Measurements from ENCODE around the gene DPP4.

The DPP4 gene

DNA sequence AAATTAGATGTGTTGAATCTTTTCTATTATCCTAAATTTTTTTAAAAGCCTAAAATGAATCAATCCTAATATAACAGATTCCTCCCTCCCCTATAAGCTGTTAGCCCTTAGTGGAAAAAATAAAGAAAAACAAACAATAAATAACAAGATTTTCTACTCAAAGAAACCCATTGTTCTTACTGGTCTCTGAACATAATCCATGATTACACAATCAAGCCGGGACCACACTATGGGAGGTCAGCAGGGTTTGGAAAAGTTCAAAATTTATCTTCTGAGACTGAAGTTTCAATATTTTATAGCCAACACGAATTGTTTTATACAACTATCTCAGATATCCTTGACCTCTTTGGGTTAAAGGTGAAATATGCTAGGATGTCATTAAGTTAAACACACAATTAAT, 57.9 kb downstream of the DPP4 start:
- no peak overlapping the region for H3K27ac ChIP-seq (ENCODE audit: low read length)
- H3K79me2 ChIP-seq (ENCODE audit: low read length), result no peaks in the 10 kb centered on the region
- no peaks in the 10 kb centered on the region for H3K36me3 ChIP-seq (replicated peaks; ENCODE audit: insufficient read depth, low read length)
- no peak for DNase-seq
- H3K4me1 ChIP-seq (ENCODE audit: low read length), result no peaks in the 10 kb centered on the region; the same call in 1 of the 2 replicates
- H3K4me3 ChIP-seq (ENCODE audit: low read length), result no peak overlapping the region
- H3K9ac ChIP-seq (ENCODE audit: low read length), result no peak overlapping the region
- no peaks in the 10 kb centered on the region for H3K9me3 ChIP-seq (replicated peaks; ENCODE audit: insufficient read depth, low read length)
- H2AFZ ChIP-seq (ENCODE audit: low read length), result no peak overlapping the region
- no peaks in the 10 kb centered on the region for H3F3A ChIP-seq (ENCODE audit: insufficient read depth, low read length)
- H4K20me1 ChIP-seq (ENCODE audit: insufficient read depth, low read length), result no peaks in the 10 kb centered on the region
- no peaks in the 10 kb centered on the region for H3K27me3 ChIP-seq (replicated peaks; ENCODE audit: insufficient read depth, low read length)
- TF ChIP-seq EZH2phosphoT487 (IDR thresholded peaks at IDR 0.05; ENCODE audit: low read length), result no peak
- TF ChIP-seq CTCF (IDR thresholded peaks at IDR 0.05; ENCODE audit: low read length), result no peak
- no peak for TF ChIP-seq EZH2 (optimal IDR thresholded peaks at IDR 0.05; ENCODE audit: low read depth, low read length)
- no peak overlapping the region for H3K4me2 ChIP-seq (ENCODE audit: low read depth, low read length)
- H3K9me2 ChIP-seq (replicated peaks; ENCODE audit: insufficient read depth, low read length), result no peaks in the 10 kb centered on the region

GRCh38 chr2:162014751-162015150, 59.3 kb downstream of the DPP4 start:
- no peaks in the 10 kb centered on the region for H3K36me3 ChIP-seq (replicated peaks; ENCODE audit: insufficient read depth, low read length)
- no peaks in the 10 kb centered on the region for H3K79me2 ChIP-seq (ENCODE audit: low read length)
- H3K9me3 ChIP-seq (replicated peaks; ENCODE audit: insufficient read depth, low read length), result no peaks in the 10 kb centered on the region
- H3K9ac ChIP-seq (ENCODE audit: low read length), result no peak overlapping the region
- H3K4me3 ChIP-seq (ENCODE audit: low read length), result no peak overlapping the region
- no peaks in the 10 kb centered on the region for H3K9me2 ChIP-seq (replicated peaks; ENCODE audit: insufficient read depth, low read length)
- H3F3A ChIP-seq (ENCODE audit: insufficient read depth, low read length), result no peaks in the 10 kb centered on the region
- no peak overlapping the region for H3K4me2 ChIP-seq (ENCODE audit: low read depth, low read length)
- no peak for DNase-seq
- no peaks in the 10 kb centered on the region for H3K27me3 ChIP-seq (replicated peaks; ENCODE audit: insufficient read depth, low read length)
- H2AFZ ChIP-seq (ENCODE audit: low read length), result no peak overlapping the region
- H3K4me1 ChIP-seq (ENCODE audit: low read length), result no peaks in the 10 kb centered on the region; the same call in 1 of the 2 replicates
- no peak for TF ChIP-seq EZH2 (optimal IDR thresholded peaks at IDR 0.05; ENCODE audit: low read depth, low read length)
- no peak for TF ChIP-seq EZH2phosphoT487 (IDR thresholded peaks at IDR 0.05; ENCODE audit: low read length)
- TF ChIP-seq CTCF (IDR thresholded peaks at IDR 0.05; ENCODE audit: low read length), result no peak
- H4K20me1 ChIP-seq (ENCODE audit: insufficient read depth, low read length), result no peaks in the 10 kb centered on the region
- no peak overlapping the region for H3K27ac ChIP-seq (ENCODE audit: low read length)

GRCh38 chr2:162013514-162014475, 60.2 kb downstream of the DPP4 start:
- H2AFZ ChIP-seq (ENCODE audit: low read length), result peak overlapping the region; percentile 73
- H3K27ac ChIP-seq (ENCODE audit: low read length), result no peak overlapping the region

More at GRCh38 chr2:162013514-162014475, 60.2 kb downstream of the DPP4 start:
- no peak for DNase-seq
- Histone ChIP-seq H3K36me3 (replicated peaks; ENCODE audit: insufficient read depth, low read length) (no peaks in the 10 kb centered on the region), H3K4me2 (ENCODE audit: low read depth, low read length) (peak overlapping the region; percentile 34), H4K20me1 (ENCODE audit: insufficient read depth, low read length) (no peaks in the 10 kb centered on the region), H3K9ac (ENCODE audit: low read length) (no peak overlapping the region), H3K9me2 (replicated peaks; ENCODE audit: insufficient read depth, low read length) (no peaks in the 10 kb centered on the region), H3K4me3 (ENCODE audit: low read length) (peak overlapping the region; percentile 25; the same call in 1 of the 2 replicates), H3K9me3 (replicated peaks; ENCODE audit: insufficient read depth, low read length) (no peaks in the 10 kb centered on the region), H3K4me1 (ENCODE audit: low read length) (no peaks in the 10 kb centered on the region; the same call in 1 of the 2 replicates), H3F3A (ENCODE audit: insufficient read depth, low read length) (no peaks in the 10 kb centered on the region), H3K27me3 (replicated peaks; ENCODE audit: insufficient read depth, low read length) (no peaks in the 10 kb centered on the region), H3K79me2 (ENCODE audit: low read length) (no peaks in the 10 kb centered on the region)
- TF ChIP-seq EZH2phosphoT487 (IDR thresholded peaks at IDR 0.05; ENCODE audit: low read length) (no peak), CTCF (IDR thresholded peaks at IDR 0.05; ENCODE audit: low read length) (no peak), EZH2 (optimal IDR thresholded peaks at IDR 0.05; ENCODE audit: low read depth, low read length) (no peak)

Data from MM.1S (cell line).